Astrocyte (in vitro differentiated cells and primary cell): Measurements from ENCODE around the gene AVEN. TPM values are rescaled to one million over a fixed set of nuclear protein-coding genes. Genes with fewer than 3 reads are reported as not detected.

Experiments used
- DNase-seq: peaks from one replicate; pipeline ENCODE4 v3.0.0-alpha.2; 2010; ENCODE audit warnings: low read depth
- FAIRE-seq: peaks from 2 replicates; lab custom pipeline; 2011; peaks lifted over from hg19 to GRCh38; lab: Jason Lieb, UNC
- H2AFZ ChIP-seq: 2 replicates; pipeline ENCODE4 v1.6.0; 2012; ENCODE audit warnings: low read depth, low read length, inconsistent platforms
- H3K27ac ChIP-seq: 2 replicates; pipeline ENCODE4 v1.5.1; 2011; ENCODE audit warnings: low read depth, low read length, inconsistent platforms
- H3K27me3 ChIP-seq: 2 replicates; pipeline ENCODE4 v1.6.0; 2011; ENCODE audit warnings: low read length, inconsistent platforms; ENCODE audit not compliant: insufficient read depth
- H3K36me3 ChIP-seq: 2 replicates; pipeline ENCODE4 v1.5.1; 2011; ENCODE audit warnings: low read length, inconsistent platforms; ENCODE audit not compliant: insufficient read depth
- H3K4me1 ChIP-seq: 2 replicates; pipeline ENCODE4 v1.5.1; 2011; ENCODE audit warnings: low read length, inconsistent platforms; ENCODE audit not compliant: insufficient read depth
- H3K4me2 ChIP-seq: 2 replicates; pipeline ENCODE4 v1.6.0; 2012; ENCODE audit warnings: low read length, inconsistent platforms
- H3K4me3 ChIP-seq: 2 replicates; pipeline ENCODE4 v1.5.1; 2011; ENCODE audit warnings: low read depth, mild to moderate bottlenecking, low read length, inconsistent platforms; ENCODE audit not compliant: insufficient read depth
- H3K79me2 ChIP-seq: 2 replicates; pipeline ENCODE4 v1.6.0; 2012; ENCODE audit warnings: mild to moderate bottlenecking, low read length, inconsistent platforms; ENCODE audit not compliant: insufficient read depth
- H3K9ac ChIP-seq: 2 replicates; pipeline ENCODE4 v1.6.0; 2012; ENCODE audit warnings: mild to moderate bottlenecking, low read length, inconsistent platforms
- H3K9me3 ChIP-seq: 2 replicates; pipeline ENCODE4 v1.5.1; 2012; ENCODE audit warnings: low read depth, mild to moderate bottlenecking, low read length, inconsistent platforms; ENCODE audit not compliant: insufficient read depth
- H4K20me1 ChIP-seq: 2 replicates; pipeline ENCODE4 v1.6.0; 2012; ENCODE audit warnings: low read length, inconsistent platforms; ENCODE audit not compliant: insufficient read depth
- H3K27ac Mint-ChIP-seq: one replicate; pipeline ENCODE4 v1.8.0; 2021; ENCODE audit warnings: mild to moderate bottlenecking, mixed read lengths; ENCODE audit not compliant: unreplicated experiment
- H3K27me3 Mint-ChIP-seq: one replicate; pipeline ENCODE4 v1.8.0; 2021; ENCODE audit warnings: low read depth, mixed read lengths; ENCODE audit not compliant: unreplicated experiment
- H3K36me3 Mint-ChIP-seq: one replicate; pipeline ENCODE4 v1.8.0; 2021; ENCODE audit warnings: low read depth, mixed read lengths; ENCODE audit not compliant: unreplicated experiment
- H3K4me1 Mint-ChIP-seq: one replicate; pipeline ENCODE4 v1.8.0; 2021; ENCODE audit warnings: low read depth, mixed read lengths; ENCODE audit not compliant: unreplicated experiment
- H3K4me3 Mint-ChIP-seq: one replicate; pipeline ENCODE4 v1.8.0; 2021; ENCODE audit warnings: mild to moderate bottlenecking, moderate library complexity, mixed read lengths; ENCODE audit not compliant: unreplicated experiment
- H3K9me3 Mint-ChIP-seq: one replicate; pipeline ENCODE4 v1.8.0; 2021; ENCODE audit warnings: mild to moderate bottlenecking, mixed read lengths; ENCODE audit not compliant: unreplicated experiment
- CTCF ChIP-seq: IDR thresholded peaks from 2 replicates; pipeline ENCODE4 v1.5.1; 2011; ENCODE audit warnings: low read depth, mild to moderate bottlenecking, inconsistent platforms, low read length, moderate library complexity; ENCODE audit not compliant: insufficient read depth
- EZH2 ChIP-seq: IDR thresholded peaks from 2 replicates; pipeline ENCODE4 v1.6.1; 2012; ENCODE audit warnings: mild to moderate bottlenecking, low read length, inconsistent platforms; ENCODE audit not compliant: insufficient read depth
- total RNA-seq: library from RNA; stranded (reverse); gene quantifications from 2 replicates; pipeline ENCODE4 v1.2.1, GENCODE V29; 2021

The AVEN gene
- total RNA-seq, 1 donor from 2014 or later, result 34.1 TPM

GRCh38 chr15:33852570-33852969, 186.4 kb downstream of the AVEN start:
- Histone ChIP-seq H3K36me3 (no peaks in the 10 kb centered on the region), H3K4me2 (peak overlapping the region; percentile 38), H3K79me2 (no peaks in the 10 kb centered on the region), H4K20me1 (peaks cover 4% of the 10 kb centered on the region), H3K9ac (peak overlapping the region; percentile 8), H3K27me3 (no peaks in the 10 kb centered on the region), H3K9me3 (no peaks in the 10 kb centered on the region), H3K27ac (peak overlapping the region; percentile 54), H3K4me1 (peaks cover 10% of the 10 kb centered on the region), H3K4me3 (no peak overlapping the region), H2AFZ (no peak overlapping the region)
- H3K4me1 Mint-ChIP-seq, result peaks cover 16% of the 10 kb centered on the region
- peak; percentile 82 for DNase-seq
- peak overlapping the region; percentile 77 for H3K27ac Mint-ChIP-seq
- peak; percentile 96 for FAIRE-seq
- no peak overlapping the region for H3K4me3 Mint-ChIP-seq
- no peak for TF ChIP-seq EZH2
- TF ChIP-seq CTCF, result no peak
- H3K27me3 Mint-ChIP-seq, result no peaks in the 10 kb centered on the region
- peaks cover 13% of the 10 kb centered on the region for H3K36me3 Mint-ChIP-seq
- H3K9me3 Mint-ChIP-seq, result no peaks in the 10 kb centered on the region

GRCh38 chr15:33852094-33852493, 186.9 kb downstream of the AVEN start:
- Mint-ChIP-seq H3K27me3 (no peaks in the 10 kb centered on the region), H3K36me3 (peaks cover 10% of the 10 kb centered on the region), H3K4me1 (peaks cover 16% of the 10 kb centered on the region), H3K9me3 (no peaks in the 10 kb centered on the region), H3K4me3 (no peak overlapping the region), H3K27ac (peak overlapping the region; percentile 77)
- Histone ChIP-seq H2AFZ (no peak overlapping the region), H3K27me3 (no peaks in the 10 kb centered on the region), H3K79me2 (no peaks in the 10 kb centered on the region), H3K27ac (peak overlapping the region; percentile 54), H4K20me1 (peaks cover 4% of the 10 kb centered on the region), H3K9me3 (no peaks in the 10 kb centered on the region), H3K9ac (no peak overlapping the region), H3K4me1 (peaks cover 10% of the 10 kb centered on the region), H3K4me2 (peak overlapping the region; percentile 38), H3K36me3 (no peaks in the 10 kb centered on the region), H3K4me3 (no peak overlapping the region)
- TF ChIP-seq EZH2 (no peak), CTCF (no peak)
- FAIRE-seq, result no peak
- peak; percentile 30 for DNase-seq

- FAIRE-seq, result no peak
- Mint-ChIP-seq H3K27ac (no peak overlapping the region), H3K4me3 (no peak overlapping the region)
Observed at GRCh38 chr15:33851079-33851478, 187.9 kb downstream of the AVEN start.

More at GRCh38 chr15:33851079-33851478, 187.9 kb downstream of the AVEN start:
- H3K4me3 ChIP-seq, result no peak overlapping the region
- no peaks in the 10 kb centered on the region for H3K27me3 Mint-ChIP-seq
- no peak overlapping the region for H2AFZ ChIP-seq
- no peaks in the 10 kb centered on the region for H3K9me3 Mint-ChIP-seq
- peaks cover 8% of the 10 kb centered on the region for H3K36me3 Mint-ChIP-seq
- H3K36me3 ChIP-seq, result no peaks in the 10 kb centered on the region
- no peak for TF ChIP-seq EZH2
- no peak for TF ChIP-seq CTCF
- no peak overlapping the region for H3K9ac ChIP-seq
- H3K79me2 ChIP-seq, result no peaks in the 10 kb centered on the region
- no peak overlapping the region for H3K27ac ChIP-seq
- peaks cover 4% of the 10 kb centered on the region for H4K20me1 ChIP-seq
- peaks cover 10% of the 10 kb centered on the region for H3K4me1 ChIP-seq
- DNase-seq, result no peak
- H3K4me2 ChIP-seq, result no peak overlapping the region
- no peaks in the 10 kb centered on the region for H3K9me3 ChIP-seq
- peaks cover 23% of the 10 kb centered on the region for H3K4me1 Mint-ChIP-seq
- H3K27me3 ChIP-seq, result no peaks in the 10 kb centered on the region
